ENCODE data around the gene KLHDC10.
"Not testable (repeated sequence)": the region's sequence is repeated elsewhere in the genome, so short reads cannot be mapped to it uniquely, and the experiment has no call there.

The KLHDC10 gene

DNA sequence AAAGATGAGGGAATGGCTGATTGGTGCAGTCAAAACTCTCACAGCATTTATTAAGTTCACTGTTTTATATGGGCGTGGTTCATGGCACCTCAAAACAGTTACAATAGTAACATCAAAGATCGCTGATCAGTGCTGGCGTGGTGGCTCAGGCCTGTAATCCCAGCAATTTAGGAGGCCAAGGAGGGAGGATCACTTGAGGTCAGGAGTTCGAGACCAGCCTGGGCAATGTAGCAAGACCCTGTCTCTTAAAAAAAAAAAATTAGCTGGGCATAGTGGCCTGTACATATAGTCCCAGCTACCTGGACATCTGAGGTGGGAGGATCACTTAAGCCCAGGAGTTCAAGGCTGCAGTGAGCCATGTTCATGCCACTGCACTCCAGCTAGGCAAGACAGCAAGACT, 48.5 kb downstream of the KLHDC10 start:
- DNase-seq, result no peak

- DNase-seq, result no peak
Observed at GRCh38 chr7:130123501-130123900, 53.2 kb downstream of the KLHDC10 start.

- DNase-seq, result no peak
Observed at GRCh38 chr7:130124711-130125110, 54.4 kb downstream of the KLHDC10 start.

DNA sequence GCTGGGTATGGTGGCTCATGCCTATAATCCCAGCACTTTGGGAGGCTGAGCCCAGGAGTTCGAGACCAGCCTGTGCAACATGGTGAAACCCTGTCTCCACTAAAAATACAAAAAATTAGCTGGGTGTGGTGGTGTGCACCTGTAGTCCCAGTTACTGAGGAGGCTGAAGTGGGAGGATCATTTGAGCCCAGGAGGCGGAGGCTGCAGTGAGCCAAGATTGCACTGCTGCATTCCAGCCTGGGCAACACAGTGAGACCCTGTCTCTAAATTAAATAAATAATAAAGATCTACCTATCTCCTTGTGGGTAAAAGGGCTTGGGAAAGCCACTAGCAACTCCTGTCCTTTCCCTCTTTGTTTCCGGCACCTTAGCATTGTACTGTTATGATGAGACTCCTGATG, 56.5 kb downstream of the KLHDC10 start:
- DNase-seq, result not testable (repeated sequence)

GRCh38 chr7:130127404-130127803, 57.1 kb downstream of the KLHDC10 start:
- no peak for DNase-seq

DNA sequence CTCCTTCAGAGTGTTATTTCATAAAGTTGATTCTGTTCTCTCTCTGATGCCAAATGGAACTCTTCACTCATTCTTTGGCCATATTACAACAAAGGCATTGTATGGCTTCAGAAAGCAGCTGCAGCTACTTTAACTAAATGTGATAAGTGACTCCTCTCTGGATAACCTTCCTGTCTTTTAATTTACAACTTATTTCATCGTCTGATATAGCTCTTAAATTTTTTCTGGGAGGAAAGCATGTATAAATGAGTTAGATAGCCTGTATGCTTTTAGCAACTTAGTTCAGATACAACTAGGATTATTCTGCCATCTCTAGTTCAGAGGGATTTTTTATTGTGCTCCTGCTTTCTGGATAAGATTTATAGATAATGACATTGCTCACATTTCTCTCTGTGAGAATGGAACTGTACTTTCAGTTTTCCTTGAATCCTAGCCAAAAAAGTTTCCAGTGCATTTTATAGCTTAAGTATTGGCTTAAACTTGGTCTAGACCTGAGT, 57.5 kb downstream of the KLHDC10 start:
- DNase-seq, result no peak

- DNase-seq, result no peak
Observed at GRCh38 chr7:130129011-130129411, 58.7 kb downstream of the KLHDC10 start.

- no peak for DNase-seq
Observed at GRCh38 chr7:130131191-130131834, 61.0 kb downstream of the KLHDC10 start.

- no peak for DNase-seq
Observed at GRCh38 chr7:130131964-130132875, 61.9 kb downstream of the KLHDC10 start.

DNA sequence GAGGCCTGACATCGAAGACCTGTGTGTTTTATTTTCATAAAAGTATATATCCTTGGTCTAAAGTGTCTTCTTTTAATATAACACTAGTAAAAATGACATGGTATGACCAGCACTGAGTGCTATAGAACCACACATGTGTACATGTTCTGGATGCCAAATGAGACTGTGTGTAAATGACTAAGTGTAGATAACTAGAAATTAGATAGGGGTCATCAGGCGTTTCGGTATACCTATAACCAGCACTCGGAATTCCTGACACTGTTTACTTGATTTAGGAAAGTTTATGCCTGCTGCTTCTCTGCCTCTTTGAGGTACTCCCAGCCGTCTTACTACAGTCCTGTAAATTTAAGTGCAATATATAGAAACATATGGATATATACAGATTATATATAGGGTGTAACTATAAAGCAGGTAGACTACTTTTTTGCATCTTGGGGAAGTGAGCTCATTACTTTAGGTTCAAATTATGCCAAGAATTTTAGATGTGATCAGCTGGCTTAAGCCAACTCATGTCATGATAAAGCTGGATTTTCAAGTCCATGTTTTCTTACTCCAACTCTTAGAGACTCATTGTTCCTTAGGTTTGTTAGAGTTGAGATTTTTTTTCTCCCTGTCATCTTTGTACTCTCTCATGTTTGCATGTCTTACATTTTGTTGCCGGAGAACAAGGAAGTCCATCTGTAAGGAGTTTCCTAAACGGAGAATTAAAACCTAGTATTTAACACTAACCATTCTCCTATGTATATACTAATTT, 62.9 kb downstream of the KLHDC10 start:
- no peak for DNase-seq

- DNase-seq, result no peak
Observed at GRCh38 chr7:130134106-130134636, 63.8 kb downstream of the KLHDC10 start.

DNA sequence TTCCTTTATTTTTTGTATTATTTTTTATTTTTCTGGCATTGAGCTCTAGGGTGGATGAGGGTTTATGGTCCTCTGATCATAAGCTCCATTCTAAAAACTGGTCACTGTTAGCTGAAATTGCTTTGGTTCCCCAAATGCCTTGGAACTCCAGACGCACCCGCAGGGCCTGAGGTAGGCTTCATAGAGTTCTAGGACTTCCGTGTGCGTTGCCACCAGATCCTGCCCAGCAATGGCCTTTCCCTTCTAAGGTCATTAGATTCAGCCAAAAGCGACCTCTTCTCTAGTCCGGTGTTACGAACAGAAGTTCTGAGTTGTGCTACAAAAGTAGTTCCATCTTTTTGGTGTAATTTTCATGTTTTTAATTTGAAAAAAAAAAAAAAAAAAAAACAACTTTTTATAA, 64.4 kb downstream of the KLHDC10 start:
- DNase-seq, result no peak

GRCh38 chr7:130135208-130136205, 65.2 kb downstream of the KLHDC10 start:
- DNase-seq, result no peak

DNA sequence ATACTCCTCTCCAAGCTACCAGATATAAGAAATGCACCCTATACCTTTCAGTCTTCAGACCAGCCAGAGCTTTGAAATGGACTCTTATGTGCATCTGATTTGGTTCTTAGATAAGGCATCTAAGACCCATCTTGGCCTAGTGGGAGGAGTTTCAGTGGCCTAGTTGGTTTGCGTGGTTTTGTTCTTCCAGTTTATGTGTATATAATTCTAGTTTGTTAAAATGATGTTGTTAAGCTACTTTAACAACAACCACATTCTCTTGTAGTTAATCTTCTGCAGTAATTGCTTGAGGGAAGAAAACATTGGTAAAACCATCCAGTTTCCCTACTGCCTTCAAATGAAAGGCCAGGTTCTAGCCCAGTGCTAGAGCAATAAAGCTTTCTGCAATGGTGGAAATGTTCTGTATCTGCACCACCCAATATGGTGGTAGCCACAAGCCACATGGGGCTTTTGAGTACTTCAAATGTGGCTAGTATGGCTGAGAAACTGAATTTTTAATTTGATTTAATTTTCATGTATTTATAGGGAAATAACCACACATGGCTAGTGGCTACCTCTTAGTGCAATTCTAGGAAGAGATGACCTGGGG, 66.3 kb downstream of the KLHDC10 start:
- no peak for DNase-seq

DNA sequence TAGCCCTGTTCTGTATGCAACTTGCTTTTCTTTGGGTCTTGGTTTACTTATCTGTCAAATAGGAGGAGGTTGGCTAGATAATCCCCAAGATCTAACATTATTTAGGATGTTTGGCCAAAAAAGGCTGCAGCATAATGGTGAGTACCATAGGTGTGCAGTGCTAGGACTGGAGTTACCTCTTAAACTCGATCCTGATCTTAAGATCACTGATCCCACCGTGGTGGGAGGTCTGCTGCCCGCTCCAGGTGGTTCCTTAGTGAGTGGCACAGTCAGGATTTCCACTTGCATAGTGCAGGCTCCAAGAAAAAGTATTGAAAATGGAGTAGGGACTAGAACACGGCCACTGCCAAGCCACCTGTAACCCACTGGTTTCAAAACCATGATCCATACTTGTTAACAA, 66.9 kb downstream of the KLHDC10 start:
- DNase-seq, result no peak

- DNase-seq, result no peak
Observed at GRCh38 chr7:130139193-130139960, 69.0 kb downstream of the KLHDC10 start.

DNA sequence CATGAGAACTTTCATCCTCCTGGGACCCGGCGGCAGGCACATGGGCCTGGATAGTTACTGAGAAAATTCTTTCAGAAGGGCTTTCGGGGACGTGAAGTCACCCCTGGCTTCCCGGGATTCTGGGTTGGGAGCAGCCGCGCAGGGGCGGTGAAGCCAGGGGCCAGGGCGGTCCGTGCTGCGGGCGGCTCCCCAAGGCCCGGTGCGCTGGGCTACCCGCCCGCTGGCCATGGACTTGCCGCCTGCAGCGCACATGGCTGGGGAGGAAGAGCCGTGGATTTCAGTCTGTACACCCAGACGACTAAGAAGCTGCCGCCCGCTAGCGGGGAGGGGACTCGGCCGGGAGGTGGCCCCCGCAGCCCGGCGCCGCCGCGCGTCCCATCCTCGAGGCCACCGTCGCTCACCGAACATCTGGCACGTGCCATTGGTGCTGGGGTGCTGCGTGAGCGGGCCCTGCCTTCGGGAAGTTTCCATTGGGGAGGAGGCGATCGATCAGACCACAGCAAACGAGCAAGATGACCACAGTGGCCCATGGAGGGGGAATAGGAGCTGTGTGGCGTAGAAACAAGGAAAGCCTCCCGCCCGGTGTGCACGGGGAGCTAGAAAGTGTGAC, 70.3 kb downstream of the KLHDC10 start:
- DNase-seq, result no peak

- peak; percentile 37 for DNase-seq
Observed at GRCh38 chr7:130141161-130141883, 71.0 kb downstream of the KLHDC10 start.

GRCh38 chr7:130141884-130142653, 71.7 kb downstream of the KLHDC10 start:
- no peak for DNase-seq
